ENCODE results near the gene PHF2. TPM values are rescaled to one million over a fixed set of nuclear protein-coding genes. Genes with fewer than 3 reads are reported as not detected.

The PHF2 gene
- total RNA-seq, 1 experiment from 2014 or later: 17.4 TPM

DNA sequence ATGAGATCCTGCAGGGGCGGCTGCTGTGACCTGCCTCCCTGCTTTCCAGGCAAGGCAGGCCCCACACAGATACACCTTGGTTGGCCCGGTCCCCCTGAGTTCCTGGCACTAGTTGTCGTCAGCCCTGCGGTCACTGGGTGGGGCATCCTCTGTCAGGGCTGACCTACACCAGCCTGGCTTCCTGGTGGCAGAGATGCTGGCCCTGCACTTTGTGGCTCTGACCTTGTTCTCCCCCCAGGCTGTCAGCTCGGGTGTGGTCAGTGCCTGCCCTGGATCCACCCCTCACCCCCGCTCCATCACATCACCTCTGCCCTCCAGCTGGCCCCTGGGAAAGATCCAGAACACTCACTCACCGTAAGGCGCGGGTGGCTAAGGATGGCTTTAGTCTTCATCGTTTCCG lies 74.1 kb downstream of the PHF2 start:
- Histone ChIP-seq H2AFZ (ENCODE audit: low read length) (no peak overlapping the region), H3K27me3 (ENCODE audit: insufficient read depth, low read length) (no peaks in the 10 kb centered on the region), H3K56ac (ENCODE audit: insufficient read length, low read depth, low read length) (no peak overlapping the region), H3K27ac (ENCODE audit: insufficient read length, low read depth, low read length) (no peak overlapping the region), H4K20me1 (ENCODE audit: control insufficient read depth, insufficient read depth, insufficient read length) (no peaks in the 10 kb centered on the region), H3K4me2 (ENCODE audit: insufficient read depth, insufficient read length, low read length) (no peak overlapping the region), H3K23me2 (ENCODE audit: insufficient read length, low read depth, low read length, poor library complexity, severe bottlenecking) (no peaks in the 10 kb centered on the region), H2AK5ac (ENCODE audit: insufficient read length, low read length) (no peak overlapping the region), H3K4ac (ENCODE audit: low read depth, low read length) (no peak overlapping the region), H4K8ac (replicated peaks; ENCODE audit: insufficient read length, low read depth, low read length) (no peak overlapping the region), H2BK20ac (ENCODE audit: low read depth, low read length, poor library complexity, severe bottlenecking) (no peak overlapping the region), H3K9ac (ENCODE audit: extremely low read depth, insufficient read length, low read length) (no peak overlapping the region), H2BK5ac (ENCODE audit: insufficient read length, low read length) (no peak overlapping the region), H3K23ac (ENCODE audit: insufficient read length, low read depth, low read length) (no peak overlapping the region), H2BK15ac (ENCODE audit: low read depth, low read length) (no peak overlapping the region), H3K79me2 (ENCODE audit: insufficient read depth, low read length) (no peaks in the 10 kb centered on the region), H4K5ac (ENCODE audit: insufficient read length, low read depth, low read length) (no peak overlapping the region), H2BK12ac (ENCODE audit: insufficient read length, low read depth, low read length) (no peak overlapping the region), H2BK120ac (ENCODE audit: low read depth, low read length, poor library complexity, severe bottlenecking) (no peak overlapping the region), H3T11ph (ENCODE audit: low read length) (no peak overlapping the region), H3K14ac (ENCODE audit: insufficient read depth, low read length) (no peak overlapping the region), H3K9me3 (ENCODE audit: control insufficient read depth, low read depth, low read length) (no peaks in the 10 kb centered on the region), H3K79me1 (ENCODE audit: insufficient read depth, low read depth, low read length, poor library complexity, severe bottlenecking) (no peaks in the 10 kb centered on the region), H3K4me1 (ENCODE audit: insufficient read depth, low read length) (no peaks in the 10 kb centered on the region), H3K18ac (ENCODE audit: insufficient read length, low read depth, low read length) (no peak overlapping the region), H4K91ac (ENCODE audit: insufficient read length, low read depth, low read length) (no peak overlapping the region)
- no peak for DNase-seq
- H3K27me3 Mint-ChIP-seq (ENCODE audit: low read depth): no peaks in the 10 kb centered on the region
- TF ChIP-seq, protein P1, sequence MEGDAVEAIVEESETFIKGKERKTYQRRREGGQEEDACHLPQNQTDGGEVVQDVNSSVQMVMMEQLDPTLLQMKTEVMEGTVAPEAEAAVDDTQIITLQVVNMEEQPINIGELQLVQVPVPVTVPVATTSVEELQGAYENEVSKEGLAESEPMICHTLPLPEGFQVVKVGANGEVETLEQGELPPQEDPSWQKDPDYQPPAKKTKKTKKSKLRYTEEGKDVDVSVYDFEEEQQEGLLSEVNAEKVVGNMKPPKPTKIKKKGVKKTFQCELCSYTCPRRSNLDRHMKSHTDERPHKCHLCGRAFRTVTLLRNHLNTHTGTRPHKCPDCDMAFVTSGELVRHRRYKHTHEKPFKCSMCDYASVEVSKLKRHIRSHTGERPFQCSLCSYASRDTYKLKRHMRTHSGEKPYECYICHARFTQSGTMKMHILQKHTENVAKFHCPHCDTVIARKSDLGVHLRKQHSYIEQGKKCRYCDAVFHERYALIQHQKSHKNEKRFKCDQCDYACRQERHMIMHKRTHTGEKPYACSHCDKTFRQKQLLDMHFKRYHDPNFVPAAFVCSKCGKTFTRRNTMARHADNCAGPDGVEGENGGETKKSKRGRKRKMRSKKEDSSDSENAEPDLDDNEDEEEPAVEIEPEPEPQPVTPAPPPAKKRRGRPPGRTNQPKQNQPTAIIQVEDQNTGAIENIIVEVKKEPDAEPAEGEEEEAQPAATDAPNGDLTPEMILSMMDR (conservative IDR thresholded peaks at IDR 0.05): no peak
- H3K4me3 Mint-ChIP-seq: no peak overlapping the region
- H3K27ac Mint-ChIP-seq: no peak overlapping the region
- H3K9me3 Mint-ChIP-seq: no peaks in the 10 kb centered on the region
- no peaks in the 10 kb centered on the region for H3K4me1 Mint-ChIP-seq
- H3K36me3 Mint-ChIP-seq (ENCODE audit: insufficient read depth in 1 of 3, low read depth in 3 of 3): peaks cover 0 to 26% (median 0%) of the 10 kb centered on the region in 3 experiments; a peak in 4 of 7 replicates
- WGBS (ENCODE audit: extremely low coverage, insufficient read length, low lambda C conversion rate): no CpG with 5 or more reads among the region's 11 CpGs

Data from H9 (cell line).